ENCODE measurements around the gene PDE4DIP.
"Not testable (repeated sequence)": the region's sequence is repeated elsewhere in the genome, so short reads cannot be mapped to it uniquely, and the experiment has no call there.

The PDE4DIP gene

DNA sequence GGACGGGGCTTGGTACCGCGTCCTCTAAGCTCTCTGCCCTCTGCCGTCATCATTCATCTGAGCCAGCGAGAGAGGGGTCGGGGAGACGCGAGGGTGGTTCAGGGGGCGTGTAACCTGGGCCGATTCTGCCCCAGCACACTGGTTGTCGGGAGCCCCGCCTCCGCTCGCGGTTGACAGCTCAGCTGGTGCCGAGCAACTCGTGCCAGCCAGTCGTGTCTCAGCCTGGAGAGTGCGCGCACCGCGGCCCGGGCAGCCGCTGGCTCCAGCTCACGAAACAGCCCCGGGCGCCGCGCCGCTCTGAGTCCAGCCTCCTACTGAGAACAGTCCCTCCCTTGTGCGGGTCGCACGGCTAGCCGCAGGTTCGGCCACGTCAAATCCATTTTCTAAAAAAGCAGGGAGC is at the start of gene PDE4DIP:
TSS of gene PDE4DIP (plus strand) at position 209 of the 400 bp plus-strand sequence. CDS start 347 bp downstream, outside the sequence.
- peak in 1 of 2 donors; percentile 25 for DNase-seq
- H3K36me3 ChIP-seq; H3K9me3 ChIP-seq; H3K27me3 ChIP-seq; intact Hi-C loops (cut with DNase I; ENCODE audit: low total_unique reads); H3K27ac ChIP-seq; H3K4me1 ChIP-seq; H3K4me3 ChIP-seq: not testable (repeated sequence)

DNA sequence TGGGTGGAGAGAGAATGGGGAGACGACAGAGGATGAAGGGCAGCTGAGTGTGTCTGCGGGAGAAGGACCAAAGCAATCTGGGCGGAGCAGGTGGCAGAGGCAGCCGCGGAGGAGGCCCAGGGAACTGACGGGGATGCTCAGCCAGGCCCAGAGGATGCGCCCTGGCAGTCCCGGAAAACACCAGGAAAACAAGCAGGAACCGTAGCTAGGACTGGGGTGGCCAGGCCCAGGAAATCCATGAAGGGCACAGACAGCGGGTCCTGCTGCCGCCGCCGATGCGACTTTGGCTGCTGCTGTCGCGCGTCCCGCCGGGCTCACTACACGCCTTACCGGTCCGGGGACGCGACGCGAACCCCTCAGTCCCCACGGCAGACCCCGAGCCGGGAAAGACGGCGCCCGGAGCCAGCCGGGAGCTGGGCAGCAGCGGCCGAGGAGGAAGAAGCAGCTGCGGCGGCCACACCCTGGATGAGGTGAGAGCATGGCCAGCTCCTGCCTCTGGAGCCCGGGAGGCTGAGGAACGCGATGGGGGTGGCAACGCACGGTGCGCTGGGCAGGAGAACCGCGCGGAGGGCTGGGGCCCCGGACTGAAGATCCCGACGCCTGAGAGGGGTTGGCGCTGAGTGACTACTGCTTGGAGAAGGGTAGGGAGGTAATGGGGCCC is 35.8 kb upstream of the PDE4DIP start:
- H3K9me3 ChIP-seq; DNase-seq; intact Hi-C loops (cut with DNase I; ENCODE audit: low total_unique reads); H3K4me3 ChIP-seq; H3K27me3 ChIP-seq; H3K4me1 ChIP-seq; H3K36me3 ChIP-seq; H3K27ac ChIP-seq: not testable (repeated sequence)

DNA sequence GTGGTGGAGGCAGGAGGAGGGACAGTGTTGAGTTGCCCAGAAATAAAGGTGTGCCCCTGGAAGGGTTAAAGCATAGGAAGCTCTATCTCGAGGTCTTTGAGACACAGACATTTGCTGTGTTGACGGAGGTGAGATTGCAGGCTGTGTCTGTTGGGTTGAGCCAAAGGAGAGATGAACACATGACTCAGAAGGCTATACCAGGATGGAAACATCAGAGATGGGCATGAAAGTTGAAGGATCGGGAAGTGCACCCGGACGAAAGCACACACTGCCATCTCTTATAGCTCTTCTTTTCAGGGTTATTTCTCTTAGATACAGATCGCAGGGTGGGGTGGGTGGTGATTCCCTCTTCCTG is 35.3 kb upstream of the PDE4DIP start:
- H3K27me3 ChIP-seq; DNase-seq; H3K36me3 ChIP-seq; H3K9me3 ChIP-seq; H3K4me1 ChIP-seq; intact Hi-C loops (cut with DNase I; ENCODE audit: low total_unique reads); H3K4me3 ChIP-seq; H3K27ac ChIP-seq: not testable (repeated sequence)

DNA sequence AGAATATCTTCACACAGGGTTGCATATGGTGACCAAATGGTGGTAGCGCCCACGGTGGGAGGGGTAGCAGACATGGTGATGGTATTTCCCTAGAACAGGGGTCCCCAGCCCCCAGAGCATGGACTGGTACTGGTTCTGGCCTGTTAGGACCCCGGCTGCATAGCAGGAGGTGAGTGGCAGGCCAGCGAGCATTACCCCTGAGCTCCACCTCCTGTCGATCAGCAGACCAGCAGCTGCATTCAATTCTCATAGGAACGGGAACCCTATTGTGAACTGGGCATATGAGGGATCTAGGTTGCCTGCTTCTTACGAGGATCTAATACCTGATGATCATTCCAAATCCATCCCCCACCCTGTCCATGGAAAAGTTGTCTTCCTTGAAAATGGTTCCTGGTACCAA is 22.0 kb upstream of the PDE4DIP start:
- H3K4me3 ChIP-seq; intact Hi-C loops (cut with DNase I; ENCODE audit: low total_unique reads); H3K4me1 ChIP-seq; DNase-seq; H3K36me3 ChIP-seq; H3K9me3 ChIP-seq; H3K27me3 ChIP-seq; H3K27ac ChIP-seq: not testable (repeated sequence)

DNA sequence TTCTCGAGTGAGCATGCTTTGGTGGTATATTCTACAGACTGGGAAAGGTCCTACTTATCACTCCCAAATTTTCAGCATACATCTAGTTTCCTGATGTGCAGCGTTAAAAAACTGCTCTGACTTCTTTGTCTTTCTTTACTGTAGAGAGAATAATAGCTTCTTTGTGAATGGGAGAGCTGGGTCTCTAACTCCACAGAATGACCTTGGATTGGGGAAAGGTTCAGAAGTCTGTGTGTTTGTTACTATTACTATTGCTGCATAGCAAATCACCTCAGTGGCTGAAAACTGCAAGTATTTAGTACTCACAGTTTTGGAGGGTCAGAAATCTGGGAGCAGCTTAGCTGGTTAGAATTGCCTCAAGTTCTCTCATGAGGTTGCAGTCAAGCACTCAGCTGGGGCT is 20.4 kb upstream of the PDE4DIP start:
- DNase-seq; intact Hi-C loops (cut with DNase I; ENCODE audit: low total_unique reads); H3K9me3 ChIP-seq; H3K27ac ChIP-seq; H3K4me3 ChIP-seq; H3K27me3 ChIP-seq; H3K36me3 ChIP-seq; H3K4me1 ChIP-seq: not testable (repeated sequence)

DNA sequence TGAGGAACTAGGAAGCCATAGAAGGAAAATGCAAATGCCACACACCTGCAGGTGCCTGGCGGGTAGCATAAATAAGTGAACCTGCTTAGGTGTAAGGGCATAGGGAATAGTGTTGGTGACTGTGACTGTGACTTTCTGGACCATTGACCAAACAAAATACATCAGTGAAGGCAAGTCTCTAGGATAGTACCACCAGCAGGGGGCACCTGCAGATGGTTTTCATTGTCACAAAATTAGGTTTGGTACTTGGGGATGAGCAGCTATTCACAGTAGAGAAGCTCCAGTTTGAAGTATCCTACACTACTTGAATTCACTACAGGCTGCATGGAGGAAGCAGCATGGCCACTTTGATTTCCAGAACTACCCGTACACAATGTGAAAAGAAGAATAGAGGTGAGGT is 19.2 kb upstream of the PDE4DIP start:
- H3K27ac ChIP-seq; H3K36me3 ChIP-seq; DNase-seq; H3K9me3 ChIP-seq; H3K27me3 ChIP-seq; H3K4me1 ChIP-seq; H3K4me3 ChIP-seq; intact Hi-C loops (cut with DNase I; ENCODE audit: low total_unique reads): not testable (repeated sequence)

DNA sequence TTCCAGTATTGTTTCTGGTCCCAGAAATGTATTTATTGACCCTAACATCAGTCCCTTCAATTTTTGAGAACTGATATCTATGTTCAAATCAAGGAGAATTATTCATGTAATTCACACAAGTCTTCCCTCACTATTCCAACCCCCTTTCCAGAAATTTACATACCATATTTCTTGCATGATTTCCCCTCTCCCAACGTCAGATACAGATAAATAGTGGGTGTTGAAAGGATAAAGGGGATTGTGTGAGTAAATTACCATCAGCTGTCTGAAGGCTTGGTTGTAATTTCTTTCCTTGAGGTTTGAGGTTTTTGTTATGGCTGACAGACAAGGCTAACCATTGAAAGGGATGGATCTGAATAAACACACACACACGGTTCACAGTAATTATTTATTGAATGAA is 15.7 kb upstream of the PDE4DIP start:
- H3K4me1 ChIP-seq; H3K27me3 ChIP-seq; H3K27ac ChIP-seq; DNase-seq; H3K36me3 ChIP-seq; H3K4me3 ChIP-seq; H3K9me3 ChIP-seq; intact Hi-C loops (cut with DNase I; ENCODE audit: low total_unique reads): not testable (repeated sequence)

DNA sequence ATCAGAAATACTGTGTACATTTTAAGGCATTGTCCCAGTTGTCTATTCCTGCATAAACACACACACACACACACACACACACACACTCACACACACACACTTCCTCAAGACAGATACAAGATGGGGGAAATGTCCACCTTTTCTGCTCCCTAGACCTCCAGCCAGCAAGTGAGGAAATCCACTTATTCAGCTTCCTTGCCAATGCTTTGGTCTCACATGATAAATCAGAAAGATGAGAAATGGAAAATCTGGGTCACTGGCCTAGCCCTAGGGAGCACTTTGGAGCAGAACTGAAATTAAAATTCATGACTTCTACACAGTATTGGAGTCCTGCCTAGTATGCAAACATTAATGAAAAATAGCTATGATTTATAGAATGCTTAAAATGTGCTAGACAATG is 15.3 kb upstream of the PDE4DIP start:
- H3K4me3 ChIP-seq; H3K27me3 ChIP-seq; H3K27ac ChIP-seq; intact Hi-C loops (cut with DNase I; ENCODE audit: low total_unique reads); H3K9me3 ChIP-seq; DNase-seq; H3K36me3 ChIP-seq; H3K4me1 ChIP-seq: not testable (repeated sequence)

DNA sequence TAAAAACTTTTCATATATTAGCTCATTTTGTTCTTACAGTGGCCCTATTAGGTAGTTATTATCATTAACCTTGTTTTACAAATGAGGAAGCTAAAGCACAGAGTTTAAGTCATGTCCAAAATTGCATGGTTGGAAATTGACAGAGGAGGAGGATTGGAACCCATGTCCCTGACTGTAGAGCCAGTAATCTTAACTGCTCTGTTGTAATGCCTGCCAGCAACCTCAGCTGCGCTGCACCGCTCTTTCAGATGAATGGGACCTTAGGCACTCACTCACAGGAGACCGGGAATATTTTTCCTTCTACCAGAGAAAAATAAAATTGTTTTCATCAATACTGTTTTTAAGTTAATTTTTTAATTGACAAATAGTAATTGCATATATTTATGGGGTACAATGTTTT is 14.9 kb upstream of the PDE4DIP start:
- intact Hi-C loops (cut with DNase I; ENCODE audit: low total_unique reads); H3K27ac ChIP-seq; DNase-seq; H3K9me3 ChIP-seq; H3K4me3 ChIP-seq; H3K36me3 ChIP-seq; H3K4me1 ChIP-seq; H3K27me3 ChIP-seq: not testable (repeated sequence)

DNA sequence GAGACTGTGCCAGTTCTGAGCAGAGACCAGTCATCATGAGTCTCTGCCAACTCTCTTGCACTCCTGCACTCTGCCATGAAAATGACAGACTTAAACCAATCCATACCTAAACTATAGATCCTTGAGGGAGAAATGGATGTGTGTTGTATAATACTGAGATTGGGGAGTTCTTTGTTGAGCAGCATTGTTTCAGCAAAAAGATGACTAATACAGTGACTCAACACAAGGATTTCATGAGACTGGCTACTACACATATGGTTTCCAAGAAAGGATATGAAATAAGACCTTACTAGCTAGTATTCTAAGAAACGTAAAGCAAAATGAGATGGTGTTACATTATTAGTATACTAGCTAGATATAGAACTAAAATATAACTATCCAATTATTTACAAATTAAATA is 3.0 kb upstream of the PDE4DIP start:
- H3K36me3 ChIP-seq; H3K27me3 ChIP-seq; H3K4me3 ChIP-seq; H3K4me1 ChIP-seq; H3K27ac ChIP-seq; H3K9me3 ChIP-seq; DNase-seq; intact Hi-C loops (cut with DNase I; ENCODE audit: low total_unique reads): not testable (repeated sequence)

DNA sequence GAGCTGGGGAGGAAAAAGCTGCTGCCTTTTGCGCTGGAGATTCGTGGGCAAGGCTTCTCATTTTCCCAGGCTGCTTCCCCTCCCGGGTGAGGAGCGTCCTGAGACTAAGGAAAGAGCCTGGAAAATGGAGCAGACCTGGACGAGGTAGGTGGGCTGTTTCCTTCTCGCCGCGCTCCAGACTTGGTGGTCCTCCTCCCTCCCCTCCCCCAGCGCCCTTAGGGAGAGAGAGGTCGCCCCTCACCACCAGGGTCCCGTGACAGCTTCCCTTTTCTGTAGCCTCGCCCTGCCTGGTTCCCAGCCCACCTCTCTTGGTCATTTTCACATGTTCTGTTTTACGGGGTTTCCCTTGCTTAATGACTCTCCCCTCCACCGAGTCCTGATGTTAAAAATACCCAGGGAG is 423 bp downstream of the PDE4DIP start:
- DNase-seq; intact Hi-C loops (cut with DNase I; ENCODE audit: low total_unique reads); H3K27ac ChIP-seq; H3K36me3 ChIP-seq; H3K27me3 ChIP-seq; H3K4me1 ChIP-seq; H3K9me3 ChIP-seq; H3K4me3 ChIP-seq: not testable (repeated sequence)

DNA sequence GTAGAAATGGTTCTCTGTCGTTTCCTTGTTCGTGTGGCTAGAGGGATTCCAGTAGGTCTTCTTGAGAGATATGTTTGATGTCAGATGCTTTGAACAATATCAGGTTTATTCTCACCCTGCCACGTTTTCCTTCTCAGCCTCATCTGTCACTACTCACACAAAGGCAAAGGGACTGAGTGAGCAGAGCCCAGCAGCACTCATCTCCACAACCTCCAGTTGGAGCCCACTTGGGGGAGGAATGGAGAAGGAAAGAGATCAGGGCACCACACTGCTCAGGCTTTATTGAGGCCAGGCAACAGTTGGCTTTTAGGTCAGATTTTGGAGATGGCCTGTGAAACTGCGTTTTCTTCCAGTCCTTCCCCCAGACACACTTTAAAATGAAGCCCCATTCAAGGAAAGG is 840 bp downstream of the PDE4DIP start:
- H3K27me3 ChIP-seq; H3K4me3 ChIP-seq; H3K27ac ChIP-seq; H3K9me3 ChIP-seq; DNase-seq; H3K36me3 ChIP-seq; H3K4me1 ChIP-seq; intact Hi-C loops (cut with DNase I; ENCODE audit: low total_unique reads): not testable (repeated sequence)

DNA sequence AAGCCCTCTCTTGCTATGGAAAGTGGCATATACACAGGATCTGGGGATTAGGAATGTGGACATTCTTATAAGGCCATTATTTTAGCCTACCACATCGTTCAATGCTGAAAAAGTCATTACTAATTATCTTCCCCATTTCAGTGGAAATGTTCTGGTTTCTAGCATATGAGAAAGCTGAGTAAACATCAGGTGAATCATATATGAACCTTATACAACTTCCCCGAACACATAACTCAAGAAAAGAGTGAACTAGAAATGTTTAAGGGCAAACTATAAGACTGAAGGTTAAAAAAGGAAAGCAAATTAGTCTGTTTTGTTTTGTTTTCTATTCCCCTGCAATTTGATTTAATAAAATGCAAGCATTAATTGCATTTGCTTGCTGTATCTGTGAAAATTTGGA is 6.1 kb downstream of the PDE4DIP start:
- intact Hi-C loops (cut with DNase I; ENCODE audit: low total_unique reads); H3K27me3 ChIP-seq; H3K9me3 ChIP-seq; H3K36me3 ChIP-seq; DNase-seq; H3K27ac ChIP-seq; H3K4me1 ChIP-seq; H3K4me3 ChIP-seq: not testable (repeated sequence)

DNA sequence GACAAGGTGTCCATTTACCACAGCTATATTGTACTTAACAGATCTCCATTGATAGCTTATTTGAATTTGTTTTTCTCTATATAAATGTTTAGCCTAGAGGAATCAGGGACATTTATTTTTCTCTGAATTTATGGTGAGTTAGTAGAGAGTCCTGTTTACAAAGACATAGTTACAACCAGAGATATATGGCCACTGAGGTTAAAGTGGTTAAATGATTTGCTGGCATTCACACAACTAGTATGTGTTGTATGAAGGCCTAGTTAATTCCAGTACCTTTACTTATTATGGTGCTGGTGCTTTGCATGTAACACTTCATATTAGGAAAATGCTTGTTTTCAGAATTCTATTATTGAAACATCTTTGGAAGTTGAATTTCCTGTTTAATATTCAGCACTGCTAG is 6.6 kb downstream of the PDE4DIP start:
- H3K4me1 ChIP-seq; DNase-seq; H3K9me3 ChIP-seq; H3K4me3 ChIP-seq; H3K36me3 ChIP-seq; intact Hi-C loops (cut with DNase I; ENCODE audit: low total_unique reads); H3K27me3 ChIP-seq; H3K27ac ChIP-seq: not testable (repeated sequence)

DNA sequence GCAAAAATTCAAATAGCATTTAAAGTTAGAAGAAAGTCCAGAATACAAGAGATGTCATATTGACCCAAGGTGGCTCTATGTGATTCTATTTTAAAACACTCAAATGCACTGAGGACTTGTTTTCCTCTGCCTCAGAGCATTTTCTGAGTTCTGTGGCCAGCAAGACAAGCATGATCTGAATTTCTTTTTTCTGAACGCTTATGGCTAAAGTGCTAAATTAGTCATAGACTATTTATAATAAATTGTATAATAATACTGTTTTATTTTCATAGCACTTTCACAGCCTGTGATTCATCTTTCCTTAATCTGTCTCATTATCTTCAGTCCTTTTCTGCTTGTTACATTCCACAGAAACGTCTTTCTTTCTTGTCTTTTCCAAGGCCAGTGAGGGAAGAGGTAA is 7.5 kb downstream of the PDE4DIP start:
- DNase-seq; H3K27ac ChIP-seq; H3K4me3 ChIP-seq; intact Hi-C loops (cut with DNase I; ENCODE audit: low total_unique reads); H3K36me3 ChIP-seq; H3K27me3 ChIP-seq; H3K4me1 ChIP-seq; H3K9me3 ChIP-seq: not testable (repeated sequence)
